SK-N-SH treated with all-trans-retinoic acid at 6 μM for 48 hours (cell line): ENCODE measurements around the gene NGEF.

Experiments
- BACH2 ChIP-seq: fragments of 250-450 bp; sonication (Bioruptor Pico); IDR thresholded peaks from 2 replicates; pipeline ENCODE4 v1.9.0; 2021; ENCODE audit warnings: mild to moderate bottlenecking, borderline replicate concordance
- CREB5 ChIP-seq: fragments of 250-450 bp; sonication (Bioruptor Pico); IDR thresholded peaks from 2 replicates; pipeline ENCODE4 v1.5.1; 2020; ENCODE audit warnings: low read depth, mild to moderate bottlenecking, moderate library complexity
- ISL1 ChIP-seq: fragments of 250-450 bp; sonication (Bioruptor Pico); IDR thresholded peaks from 2 replicates; pipeline ENCODE4 v2.1.2; 2022; ENCODE audit warnings: mild to moderate bottlenecking, moderate library complexity
- PATZ1 ChIP-seq: fragments of 250-450 bp; sonication (Bioruptor Pico); IDR thresholded peaks from 2 replicates; pipeline ENCODE4 v1.8.0; 2020; ENCODE audit warnings: mild to moderate bottlenecking, moderate library complexity, borderline replicate concordance
- ZNF70 ChIP-seq: fragments of 450-650 bp; formaldehyde crosslinking; IDR thresholded peaks from 2 replicates; pipeline ENCODE4 v1.5.0; 2020; ENCODE audit warnings: mild to moderate bottlenecking, moderate library complexity

DNA sequence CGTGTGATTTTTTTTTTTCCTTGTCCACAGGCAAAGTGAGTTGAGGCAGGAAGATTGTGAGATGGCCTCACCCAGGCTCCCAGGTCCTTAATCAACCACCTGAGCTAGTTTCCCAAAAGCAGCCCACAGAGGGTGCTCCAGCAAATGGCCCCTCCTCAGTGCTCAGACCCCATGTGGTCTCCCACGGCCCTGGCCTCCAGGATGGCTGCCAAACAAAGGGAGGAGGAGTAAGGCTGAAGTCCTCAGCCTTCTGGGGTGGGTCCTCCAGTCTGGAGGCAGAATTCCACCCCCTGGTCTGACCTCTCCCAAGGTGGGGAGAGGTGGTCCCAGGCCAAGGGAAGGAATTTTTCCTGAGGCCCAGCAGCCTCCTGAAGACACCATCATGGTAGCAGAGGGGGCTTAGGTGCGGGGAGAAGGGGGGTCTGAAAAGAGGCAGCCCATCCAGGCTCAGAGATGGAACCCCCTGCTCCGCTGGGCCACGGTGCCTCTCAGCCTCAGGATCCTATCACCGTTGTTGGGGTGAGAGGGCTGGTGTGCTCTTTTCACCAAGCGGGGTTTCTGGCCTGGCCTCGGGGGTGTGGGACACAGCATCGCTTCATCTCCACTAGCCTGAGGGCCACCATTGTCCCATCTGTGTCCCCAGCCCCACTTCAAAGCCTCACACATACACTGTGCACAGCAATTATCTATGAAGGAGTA lies 2.3 kb downstream of the NGEF start:
- TF ChIP-seq PATZ1: no peak
- no peak for TF ChIP-seq ZNF70
- no peak for TF ChIP-seq BACH2 (CRISPR knock-in tag)
- no peak for TF ChIP-seq ISL1 (CRISPR knock-in tag)
- no peak for TF ChIP-seq CREB5 (CRISPR knock-in tag)
